SK-N-MC (cell line): ENCODE results near the gene DLG2.

ENCODE experiments used
- EZH2 ChIP-seq: fragments of 200-600 bp; sonication (generic); IDR thresholded peaks from one replicate; pipeline ENCODE4 v1.6.1; 2017; ENCODE audit warnings: antibody characterized with exemption
- FOXP2 ChIP-seq: optimal IDR thresholded peaks from 2 replicates; pipeline ENCODE3; 2011; ENCODE audit warnings: mild to moderate bottlenecking, moderate library complexity; ENCODE audit not compliant: insufficient read depth; ENCODE audit errors: extremely low read length, control extremely low read depth
- POLR2AphosphoS5 ChIP-seq: IDR thresholded peaks from 2 replicates; pipeline ENCODE4 v1.6.1; 2012; ENCODE audit warnings: mild to moderate bottlenecking, low read depth, low read length, borderline replicate concordance

DNA sequence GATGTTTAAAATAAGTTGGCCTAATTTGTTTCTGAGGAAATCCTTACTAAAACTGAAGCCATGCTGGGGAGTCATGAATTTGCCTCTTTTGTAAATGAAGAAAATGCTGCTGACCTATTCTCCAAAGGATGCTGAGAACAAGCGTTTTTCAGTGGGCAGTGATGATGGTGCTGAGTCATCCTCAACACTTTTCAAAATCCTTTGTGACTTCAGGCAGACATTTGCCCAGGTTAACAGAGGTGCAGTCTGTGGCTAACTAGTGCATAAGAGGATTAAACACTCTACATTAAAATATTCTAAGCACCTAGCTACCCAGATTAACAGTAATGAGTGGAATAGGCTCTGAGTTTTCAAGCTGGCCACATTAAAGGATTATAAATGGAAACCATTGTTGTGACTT is 509.0 kb downstream of the DLG2 start:
- TF ChIP-seq POLR2AphosphoS5 (no peak), FOXP2 (no peak), EZH2 (no peak)
